Gastroesophageal sphincter (tissue), 3 donors: ENCODE results near the gene ACP3.

ENCODE experiments used
- CTCF ChIP-seq, 4 experiments: fragments of 200-600 bp in 2 of 4; fragments of 450-650 bp in 2 of 4; sonication (generic) in 1 of 4; IDR thresholded peaks; one replicate each; pipeline ENCODE4 v1.5.1; 2017 to 2019; ENCODE audit warnings: antibody characterized with exemption in 4 of 4, mild to moderate bottlenecking in 2 of 4, moderate library complexity in 2 of 4
- EP300 ChIP-seq: sonication (generic); formaldehyde crosslinking; IDR thresholded peaks from one replicate; pipeline ENCODE4 v1.6.1; 2017; ENCODE audit warnings: antibody characterized with exemption, mild to moderate bottlenecking
- POLR2AphosphoS5 ChIP-seq: sonication (generic); formaldehyde crosslinking; IDR thresholded peaks from one replicate; pipeline ENCODE4 v1.6.1; 2017; ENCODE audit warnings: antibody characterized with exemption

- TF ChIP-seq CTCF (IDR thresholded peaks at IDR 0.05) (no peak), POLR2AphosphoS5 (no peak), EP300 (no peak)
Measured at GRCh38 chr3:132354916-132355702, 37.9 kb downstream of the ACP3 start.
